Measurements from ENCODE around the gene COL6A1. TPM values are rescaled to one million over a fixed set of nuclear protein-coding genes. Genes with fewer than 3 reads are reported as not detected.
"Not testable (repeated sequence)": the region's sequence is repeated elsewhere in the genome, so short reads cannot be mapped to it uniquely, and the experiment has no call there.

COL6A1 gene
- polyA plus RNA-seq, 1 donor from 2014 or later = 29.4 TPM

DNA sequence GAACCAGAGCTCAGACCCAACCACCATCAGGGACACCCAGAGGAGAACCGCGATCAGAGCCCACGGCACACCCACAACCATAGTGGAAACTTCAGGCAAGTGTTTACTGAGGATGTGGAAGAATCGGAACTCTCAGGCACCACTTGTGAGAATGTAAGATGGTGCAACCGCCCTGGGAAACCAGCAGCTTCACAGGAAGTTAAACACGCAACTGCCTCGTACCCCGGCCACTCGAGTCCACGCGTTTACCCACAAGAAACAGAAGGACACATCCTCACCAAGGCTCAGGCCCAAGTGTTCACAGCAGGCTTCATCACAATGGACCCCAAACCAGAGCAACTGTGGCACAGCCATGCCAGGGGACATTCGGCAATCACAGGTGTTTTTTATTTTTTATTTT is 64.9 kb downstream of the COL6A1 start:
- Histone ChIP-seq H3K9ac (ENCODE audit: low read length) (no peak overlapping the region), H3K4me3 (ENCODE audit: low read length) (no peak overlapping the region), H4K20me1 (ENCODE audit: insufficient read depth) (no peaks in the 10 kb centered on the region), H3K79me2 (replicated peaks; ENCODE audit: insufficient read depth, low read length) (no peaks in the 10 kb centered on the region), H3K4me2 (ENCODE audit: low read length) (no peak overlapping the region), H3K9me3 (ENCODE audit: low read length) (no peaks in the 10 kb centered on the region), H3K27ac (ENCODE audit: low read length) (no peak overlapping the region), H3K9me2 (ENCODE audit: insufficient read depth, low read length) (no peaks in the 10 kb centered on the region), H3K36me3 (ENCODE audit: insufficient read depth, low read length) (no peaks in the 10 kb centered on the region), H3F3A (ENCODE audit: insufficient read depth, low read length, poor library complexity, severe bottlenecking) (no peaks in the 10 kb centered on the region), H3K27me3 (ENCODE audit: insufficient read depth, low read depth, low read length) (no peaks in the 10 kb centered on the region), H2AFZ (ENCODE audit: low read depth, low read length) (no peak overlapping the region)
- TF ChIP-seq EZH2 (IDR thresholded peaks at IDR 0.05; ENCODE audit: borderline replicate concordance, insufficient read depth, low read length, poor library complexity, severe bottlenecking) (no peak), EP300 (conservative IDR thresholded peaks at IDR 0.05; ENCODE audit: poor library complexity, severe bottlenecking) (no peak), POLR2AphosphoS5 (IDR thresholded peaks at IDR 0.05) (no peak), MXI1 (conservative IDR thresholded peaks at IDR 0.05; ENCODE audit: poor library complexity, severe bottlenecking) (no peak), TAF1 (IDR thresholded peaks at IDR 0.05; ENCODE audit: low read depth) (no peak), RAD21 (conservative IDR thresholded peaks at IDR 0.05) (no peak), SMC3 (conservative IDR thresholded peaks at IDR 0.05; ENCODE audit: poor library complexity) (no peak)
- TF ChIP-seq, protein P1, sequence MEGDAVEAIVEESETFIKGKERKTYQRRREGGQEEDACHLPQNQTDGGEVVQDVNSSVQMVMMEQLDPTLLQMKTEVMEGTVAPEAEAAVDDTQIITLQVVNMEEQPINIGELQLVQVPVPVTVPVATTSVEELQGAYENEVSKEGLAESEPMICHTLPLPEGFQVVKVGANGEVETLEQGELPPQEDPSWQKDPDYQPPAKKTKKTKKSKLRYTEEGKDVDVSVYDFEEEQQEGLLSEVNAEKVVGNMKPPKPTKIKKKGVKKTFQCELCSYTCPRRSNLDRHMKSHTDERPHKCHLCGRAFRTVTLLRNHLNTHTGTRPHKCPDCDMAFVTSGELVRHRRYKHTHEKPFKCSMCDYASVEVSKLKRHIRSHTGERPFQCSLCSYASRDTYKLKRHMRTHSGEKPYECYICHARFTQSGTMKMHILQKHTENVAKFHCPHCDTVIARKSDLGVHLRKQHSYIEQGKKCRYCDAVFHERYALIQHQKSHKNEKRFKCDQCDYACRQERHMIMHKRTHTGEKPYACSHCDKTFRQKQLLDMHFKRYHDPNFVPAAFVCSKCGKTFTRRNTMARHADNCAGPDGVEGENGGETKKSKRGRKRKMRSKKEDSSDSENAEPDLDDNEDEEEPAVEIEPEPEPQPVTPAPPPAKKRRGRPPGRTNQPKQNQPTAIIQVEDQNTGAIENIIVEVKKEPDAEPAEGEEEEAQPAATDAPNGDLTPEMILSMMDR (IDR thresholded peaks at IDR 0.05; ENCODE audit: poor library complexity, severe bottlenecking) = no peak
- TF ChIP-seq, protein P2, sequence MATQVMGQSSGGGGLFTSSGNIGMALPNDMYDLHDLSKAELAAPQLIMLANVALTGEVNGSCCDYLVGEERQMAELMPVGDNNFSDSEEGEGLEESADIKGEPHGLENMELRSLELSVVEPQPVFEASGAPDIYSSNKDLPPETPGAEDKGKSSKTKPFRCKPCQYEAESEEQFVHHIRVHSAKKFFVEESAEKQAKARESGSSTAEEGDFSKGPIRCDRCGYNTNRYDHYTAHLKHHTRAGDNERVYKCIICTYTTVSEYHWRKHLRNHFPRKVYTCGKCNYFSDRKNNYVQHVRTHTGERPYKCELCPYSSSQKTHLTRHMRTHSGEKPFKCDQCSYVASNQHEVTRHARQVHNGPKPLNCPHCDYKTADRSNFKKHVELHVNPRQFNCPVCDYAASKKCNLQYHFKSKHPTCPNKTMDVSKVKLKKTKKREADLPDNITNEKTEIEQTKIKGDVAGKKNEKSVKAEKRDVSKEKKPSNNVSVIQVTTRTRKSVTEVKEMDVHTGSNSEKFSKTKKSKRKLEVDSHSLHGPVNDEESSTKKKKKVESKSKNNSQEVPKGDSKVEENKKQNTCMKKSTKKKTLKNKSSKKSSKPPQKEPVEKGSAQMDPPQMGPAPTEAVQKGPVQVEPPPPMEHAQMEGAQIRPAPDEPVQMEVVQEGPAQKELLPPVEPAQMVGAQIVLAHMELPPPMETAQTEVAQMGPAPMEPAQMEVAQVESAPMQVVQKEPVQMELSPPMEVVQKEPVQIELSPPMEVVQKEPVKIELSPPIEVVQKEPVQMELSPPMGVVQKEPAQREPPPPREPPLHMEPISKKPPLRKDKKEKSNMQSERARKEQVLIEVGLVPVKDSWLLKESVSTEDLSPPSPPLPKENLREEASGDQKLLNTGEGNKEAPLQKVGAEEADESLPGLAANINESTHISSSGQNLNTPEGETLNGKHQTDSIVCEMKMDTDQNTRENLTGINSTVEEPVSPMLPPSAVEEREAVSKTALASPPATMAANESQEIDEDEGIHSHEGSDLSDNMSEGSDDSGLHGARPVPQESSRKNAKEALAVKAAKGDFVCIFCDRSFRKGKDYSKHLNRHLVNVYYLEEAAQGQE (IDR thresholded peaks at IDR 0.05; ENCODE audit: borderline replicate concordance) = no peak

DNA sequence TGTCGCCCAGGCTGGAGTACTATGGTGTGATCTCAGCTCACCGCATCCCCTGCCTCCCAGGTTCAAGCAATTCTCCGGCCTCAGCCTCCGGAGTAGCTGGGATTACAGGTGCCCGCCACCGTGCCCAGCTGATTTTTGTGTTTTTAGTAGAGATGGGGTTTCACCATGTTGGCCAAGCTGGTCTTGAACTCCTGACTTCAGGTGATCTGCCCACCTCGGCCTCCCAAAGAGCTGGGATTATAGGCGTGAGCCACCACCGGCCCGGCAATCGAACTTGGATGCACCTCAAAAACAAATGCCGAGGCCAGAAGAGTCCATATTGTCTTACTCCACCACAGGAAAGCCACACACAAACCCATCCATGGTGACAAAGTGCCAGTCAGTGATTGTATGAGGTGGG is 65.3 kb downstream of the COL6A1 start:
- not testable (repeated sequence) for H3K9me3 ChIP-seq (ENCODE audit: low read length); H2AFZ ChIP-seq (ENCODE audit: low read depth, low read length)

More for the DNA sequence above, 65.3 kb downstream of the COL6A1 start:
- H3K27me3 ChIP-seq (ENCODE audit: insufficient read depth, low read depth, low read length); H3K4me3 ChIP-seq (ENCODE audit: low read length); H3K4me2 ChIP-seq (ENCODE audit: low read length); H4K20me1 ChIP-seq (ENCODE audit: insufficient read depth); H3K36me3 ChIP-seq (ENCODE audit: insufficient read depth, low read length); H3K9me2 ChIP-seq (ENCODE audit: insufficient read depth, low read length); H3K9ac ChIP-seq (ENCODE audit: low read length); H3K27ac ChIP-seq (ENCODE audit: low read length); H3K79me2 ChIP-seq (replicated peaks; ENCODE audit: insufficient read depth, low read length); H3F3A ChIP-seq (ENCODE audit: insufficient read depth, low read length, poor library complexity, severe bottlenecking): not testable (repeated sequence)

Measured in neural cell (in vitro differentiated cells).